SH-SY5Y (cell line): ENCODE data around the gene CHN1.

Experiments
- GATA2 ChIP-seq: IDR thresholded peaks from 2 replicates; pipeline ENCODE4 v1.6.1; 2011; ENCODE audit warnings: mild to moderate bottlenecking, low read depth, low read length
- GATA3 ChIP-seq: IDR thresholded peaks from 2 replicates; pipeline ENCODE4 v1.6.1; 2011; ENCODE audit warnings: low read depth, mild to moderate bottlenecking, low read length, moderate library complexity

- TF ChIP-seq GATA3 = no peak
- no peak for TF ChIP-seq GATA2
Observed at GRCh38 chr2:175035806-175036205, 30.6 kb upstream of the CHN1 start.
